BLaER1 (cell line): Measurements from ENCODE around the gene HOXB6.

Source experiments
- H3K27ac ChIP-seq: shearing (Covaris generic); formaldehyde crosslinking; 2 replicates; pipeline ENCODE4 v1.8.1; 2022
- H3K27me3 ChIP-seq: shearing (Covaris generic); formaldehyde crosslinking; 2 replicates; pipeline ENCODE4 v1.8.1; 2022
- H3K36me3 ChIP-seq: shearing (Covaris generic); formaldehyde crosslinking; 2 replicates; pipeline ENCODE4 v1.8.1; 2022
- H3K4me1 ChIP-seq: shearing (Covaris generic); formaldehyde crosslinking; 2 replicates; pipeline ENCODE4 v1.8.1; 2022
- H3K4me2 ChIP-seq: shearing (Covaris generic); formaldehyde crosslinking; 2 replicates; pipeline ENCODE4 v1.8.1; 2022
- H3K4me3 ChIP-seq: shearing (Covaris generic); formaldehyde crosslinking; 2 replicates; pipeline ENCODE4 v1.8.1; 2022
- H3K9ac ChIP-seq: shearing (Covaris generic); formaldehyde crosslinking; 2 replicates; pipeline ENCODE4 v1.8.1; 2022
- H3K9me3 ChIP-seq: shearing (Covaris generic); formaldehyde crosslinking; 2 replicates; pipeline ENCODE4 v1.8.1; 2022
- H4K20me1 ChIP-seq: shearing (Covaris generic); formaldehyde crosslinking; 2 replicates; pipeline ENCODE4 v1.8.1; 2022
- Cebpa-rat ChIP-seq: shearing (Covaris generic); IDR thresholded peaks from 2 replicates; pipeline ENCODE4 v1.8.1; 2022

The HOXB6 gene

GRCh38 chr17:48600244-48601098, 4.3 kb downstream of the HOXB6 start:
- H3K27me3 ChIP-seq, result peaks cover 100% of the 10 kb centered on the region
- no peak overlapping the region for H3K4me3 ChIP-seq
- no peaks in the 10 kb centered on the region for H3K36me3 ChIP-seq
- H4K20me1 ChIP-seq, result peaks cover 99% of the 10 kb centered on the region
- H3K4me1 ChIP-seq, result no peaks in the 10 kb centered on the region
- peaks cover 9% of the 10 kb centered on the region for H3K9me3 ChIP-seq
- no peak for TF ChIP-seq Cebpa-rat
- no peak overlapping the region for H3K9ac ChIP-seq
- H3K27ac ChIP-seq, result no peak overlapping the region
- H3K4me2 ChIP-seq, result no peak overlapping the region

GRCh38 chr17:48599354-48599753, 5.4 kb downstream of the HOXB6 start:
- Histone ChIP-seq H3K27ac (no peak overlapping the region), H3K27me3 (peaks cover 100% of the 10 kb centered on the region), H3K4me3 (no peak overlapping the region), H4K20me1 (peaks cover 99% of the 10 kb centered on the region), H3K4me1 (no peaks in the 10 kb centered on the region), H3K4me2 (no peak overlapping the region), H3K9me3 (peaks cover 9% of the 10 kb centered on the region), H3K36me3 (no peaks in the 10 kb centered on the region), H3K9ac (no peak overlapping the region)
- no peak for TF ChIP-seq Cebpa-rat

- Histone ChIP-seq H3K4me2 (no peak overlapping the region), H3K36me3 (no peaks in the 10 kb centered on the region), H3K4me3 (no peak overlapping the region), H3K9ac (no peak overlapping the region), H3K4me1 (no peaks in the 10 kb centered on the region), H3K27me3 (peaks cover 100% of the 10 kb centered on the region), H4K20me1 (peaks cover 98% of the 10 kb centered on the region), H3K27ac (no peak overlapping the region), H3K9me3 (peaks cover 9% of the 10 kb centered on the region)
- TF ChIP-seq Cebpa-rat, result no peak
Observed at GRCh38 chr17:48598736-48599135, 6.0 kb downstream of the HOXB6 start.

GRCh38 chr17:48597778-48598631, 6.8 kb downstream of the HOXB6 start:
- H3K27ac ChIP-seq, result no peak overlapping the region

GRCh38 chr17:48597528-48597777, 7.3 kb downstream of the HOXB6 start:
- peaks cover 96% of the 10 kb centered on the region for H4K20me1 ChIP-seq
- no peak overlapping the region for H3K9ac ChIP-seq
- no peak overlapping the region for H3K4me2 ChIP-seq
- H3K27me3 ChIP-seq, result peaks cover 100% of the 10 kb centered on the region
- H3K27ac ChIP-seq, result no peak overlapping the region
- peaks cover 9% of the 10 kb centered on the region for H3K9me3 ChIP-seq
- no peak for TF ChIP-seq Cebpa-rat
- no peaks in the 10 kb centered on the region for H3K4me1 ChIP-seq
- no peaks in the 10 kb centered on the region for H3K36me3 ChIP-seq
- H3K4me3 ChIP-seq, result no peak overlapping the region

More at GRCh38 chr17:48597778-48598631, 6.8 kb downstream of the HOXB6 start:
- no peak overlapping the region for H3K9ac ChIP-seq
- no peak overlapping the region for H3K4me2 ChIP-seq
- H3K36me3 ChIP-seq, result no peaks in the 10 kb centered on the region
- no peaks in the 10 kb centered on the region for H3K4me1 ChIP-seq
- H4K20me1 ChIP-seq, result peaks cover 96% of the 10 kb centered on the region
- H3K4me3 ChIP-seq, result no peak overlapping the region
- peaks cover 9% of the 10 kb centered on the region for H3K9me3 ChIP-seq
- H3K27me3 ChIP-seq, result peaks cover 100% of the 10 kb centered on the region
- no peak for TF ChIP-seq Cebpa-rat

GRCh38 chr17:48596735-48597527, 7.9 kb downstream of the HOXB6 start:
- Histone ChIP-seq H3K9ac (no peak overlapping the region), H3K4me1 (no peaks in the 10 kb centered on the region), H3K27me3 (peaks cover 100% of the 10 kb centered on the region), H3K27ac (no peak overlapping the region), H3K4me2 (no peak overlapping the region), H3K9me3 (peaks cover 9% of the 10 kb centered on the region), H3K4me3 (no peak overlapping the region), H3K36me3 (no peaks in the 10 kb centered on the region), H4K20me1 (peaks cover 97% of the 10 kb centered on the region)
- TF ChIP-seq Cebpa-rat, result no peak

GRCh38 chr17:48596000-48596734, 8.6 kb downstream of the HOXB6 start:
- no peak overlapping the region for H3K4me2 ChIP-seq
- H3K4me3 ChIP-seq, result no peak overlapping the region

GRCh38 chr17:48595278-48595999, 9.3 kb downstream of the HOXB6 start:
- Histone ChIP-seq H3K4me2 (no peak overlapping the region), H3K9ac (no peak overlapping the region), H3K4me3 (no peak overlapping the region)

More at GRCh38 chr17:48596000-48596734, 8.6 kb downstream of the HOXB6 start:
- Histone ChIP-seq H3K27ac (no peak overlapping the region), H4K20me1 (peaks cover 97% of the 10 kb centered on the region), H3K4me1 (no peaks in the 10 kb centered on the region), H3K9ac (no peak overlapping the region), H3K27me3 (peaks cover 100% of the 10 kb centered on the region), H3K36me3 (no peaks in the 10 kb centered on the region), H3K9me3 (peaks cover 9% of the 10 kb centered on the region)
- no peak for TF ChIP-seq Cebpa-rat

More at GRCh38 chr17:48595278-48595999, 9.3 kb downstream of the HOXB6 start:
- H3K27ac ChIP-seq, result no peak overlapping the region
- peaks cover 100% of the 10 kb centered on the region for H3K27me3 ChIP-seq
- H3K9me3 ChIP-seq, result peaks cover 9% of the 10 kb centered on the region
- TF ChIP-seq Cebpa-rat, result no peak
- H3K36me3 ChIP-seq, result no peaks in the 10 kb centered on the region
- no peaks in the 10 kb centered on the region for H3K4me1 ChIP-seq
- H4K20me1 ChIP-seq, result peaks cover 97% of the 10 kb centered on the region
